ENCODE measurements around the gene KCNE4.

Gene KCNE4

GRCh38 chr2:223051693-223052289, at the start of gene KCNE4:
Gene KCNE4, plus strand, starts transcription at chr2:223052190. Its CDS starts 641 bp downstream, at chr2:223052831.
- DNase-seq (ENCODE audit: extremely low spot score, insufficient read length, low read depth) (no peak), FAIRE-seq (no peak)

- no peak for FAIRE-seq
- no peak for DNase-seq (ENCODE audit: extremely low spot score, insufficient read length, low read depth)
Observed at GRCh38 chr2:223003191-223003590, 48.8 kb upstream of the KCNE4 start.

- FAIRE-seq (no peak), DNase-seq (ENCODE audit: extremely low spot score, insufficient read length, low read depth) (no peak)
Observed at GRCh38 chr2:223005496-223005895, 46.5 kb upstream of the KCNE4 start.

GRCh38 chr2:223007531-223007930, 44.5 kb upstream of the KCNE4 start:
- no peak for DNase-seq (ENCODE audit: extremely low spot score, insufficient read length, low read depth)
- no peak for FAIRE-seq

- FAIRE-seq = no peak
- DNase-seq (ENCODE audit: extremely low spot score, insufficient read length, low read depth) = no peak
Observed at GRCh38 chr2:223008162-223008561, 43.8 kb upstream of the KCNE4 start.

GRCh38 chr2:223008956-223009355, 43.0 kb upstream of the KCNE4 start:
- no peak for DNase-seq (ENCODE audit: extremely low spot score, insufficient read length, low read depth)
- FAIRE-seq = no peak

GRCh38 chr2:223010641-223011040, 41.3 kb upstream of the KCNE4 start:
- no peak for DNase-seq (ENCODE audit: extremely low spot score, insufficient read length, low read depth)
- no peak for FAIRE-seq

GRCh38 chr2:223012291-223012690, 39.7 kb upstream of the KCNE4 start:
- FAIRE-seq = no peak
- DNase-seq (ENCODE audit: extremely low spot score, insufficient read length, low read depth) = no peak

GRCh38 chr2:223019390-223019930, 32.5 kb upstream of the KCNE4 start:
- FAIRE-seq (no peak), DNase-seq (ENCODE audit: extremely low spot score, insufficient read length, low read depth) (no peak)

- DNase-seq (ENCODE audit: extremely low spot score, insufficient read length, low read depth) (no peak), FAIRE-seq (no peak)
Observed at GRCh38 chr2:223019987-223020717, 31.8 kb upstream of the KCNE4 start.

- no peak for FAIRE-seq
- no peak for DNase-seq (ENCODE audit: extremely low spot score, insufficient read length, low read depth)
Observed at GRCh38 chr2:223020971-223021675, 30.9 kb upstream of the KCNE4 start.

- FAIRE-seq (no peak), DNase-seq (ENCODE audit: extremely low spot score, insufficient read length, low read depth) (no peak)
Observed at GRCh38 chr2:223026357-223027110, 25.5 kb upstream of the KCNE4 start.

GRCh38 chr2:223027442-223027841, 24.5 kb upstream of the KCNE4 start:
- DNase-seq (ENCODE audit: extremely low spot score, insufficient read length, low read depth) (no peak), FAIRE-seq (no peak)

- no peak for DNase-seq (ENCODE audit: extremely low spot score, insufficient read length, low read depth)
- FAIRE-seq = no peak
Observed at GRCh38 chr2:223029287-223029686, 22.7 kb upstream of the KCNE4 start.

GRCh38 chr2:223032187-223033142, 19.5 kb upstream of the KCNE4 start:
- DNase-seq (ENCODE audit: extremely low spot score, insufficient read length, low read depth) (no peak), FAIRE-seq (no peak)

GRCh38 chr2:223034221-223034975, 17.6 kb upstream of the KCNE4 start:
- FAIRE-seq = no peak
- DNase-seq (ENCODE audit: extremely low spot score, insufficient read length, low read depth) = no peak

- DNase-seq (ENCODE audit: extremely low spot score, insufficient read length, low read depth) (no peak), FAIRE-seq (no peak)
Observed at GRCh38 chr2:223036790-223037444, 15.1 kb upstream of the KCNE4 start.

- no peak for FAIRE-seq
- no peak for DNase-seq (ENCODE audit: extremely low spot score, insufficient read length, low read depth)
Observed at GRCh38 chr2:223037445-223037800, 14.6 kb upstream of the KCNE4 start.
